ENCODE measurements around the gene C14orf93.

C14orf93 gene

GRCh38 chr14:23021889-23022442 lies 12.0 kb upstream of the C14orf93 start:
- no peak overlapping the region for H3K9ac ChIP-seq (ENCODE audit: low read depth, low read length, poor library complexity, severe bottlenecking)
- TF ChIP-seq EZH2phosphoT487 (IDR thresholded peaks at IDR 0.05; ENCODE audit: borderline replicate concordance) (no peak), CTCF (conservative IDR thresholded peaks at IDR 0.05; ENCODE audit: low read length) (no peak)
- H4K20me1 ChIP-seq (ENCODE audit: insufficient read depth, low read length, poor library complexity, severe bottlenecking), result no peaks in the 10 kb centered on the region
- H3K36me3 ChIP-seq (ENCODE audit: insufficient read depth, low read length), result no peaks in the 10 kb centered on the region; the same call in 1 of the 2 replicates
- peaks cover 15% of the 10 kb centered on the region for H3K4me1 ChIP-seq (ENCODE audit: insufficient read depth, low read length, poor library complexity, severe bottlenecking)
- H3K4me2 ChIP-seq (ENCODE audit: low read depth, low read length, poor library complexity, severe bottlenecking), result no peak overlapping the region
- H3K79me2 ChIP-seq (ENCODE audit: insufficient read depth, low read length), result no peaks in the 10 kb centered on the region
- H3K9me3 ChIP-seq (ENCODE audit: insufficient read depth, low read depth, low read length), result no peaks in the 10 kb centered on the region
- H3K4me3 ChIP-seq (ENCODE audit: low read length, poor library complexity, severe bottlenecking), result no peak overlapping the region
- no peak overlapping the region for H2AFZ ChIP-seq (ENCODE audit: low read length)
- H3K27me3 ChIP-seq (ENCODE audit: insufficient read depth, low read length, poor library complexity, severe bottlenecking), result no peaks in the 10 kb centered on the region
- H3F3A ChIP-seq (ENCODE audit: low read depth), result no peaks in the 10 kb centered on the region
- no peaks in the 10 kb centered on the region for H3K9me2 ChIP-seq (replicated peaks; ENCODE audit: low read depth, low read length)

- Histone ChIP-seq H3K9ac (ENCODE audit: low read depth, low read length, poor library complexity, severe bottlenecking) (no peak overlapping the region), H3K9me2 (replicated peaks; ENCODE audit: low read depth, low read length) (no peaks in the 10 kb centered on the region), H4K20me1 (ENCODE audit: insufficient read depth, low read length, poor library complexity, severe bottlenecking) (no peaks in the 10 kb centered on the region), H3K36me3 (ENCODE audit: insufficient read depth, low read length) (no peaks in the 10 kb centered on the region; the same call in 1 of the 2 replicates), H3K27me3 (ENCODE audit: insufficient read depth, low read length, poor library complexity, severe bottlenecking) (no peaks in the 10 kb centered on the region), H3K9me3 (ENCODE audit: insufficient read depth, low read depth, low read length) (no peaks in the 10 kb centered on the region), H3F3A (ENCODE audit: low read depth) (no peaks in the 10 kb centered on the region), H2AFZ (ENCODE audit: low read length) (no peak overlapping the region), H3K4me3 (ENCODE audit: low read length, poor library complexity, severe bottlenecking) (no peak overlapping the region), H3K4me1 (ENCODE audit: insufficient read depth, low read length, poor library complexity, severe bottlenecking) (peaks cover 15% of the 10 kb centered on the region), H3K4me2 (ENCODE audit: low read depth, low read length, poor library complexity, severe bottlenecking) (no peak overlapping the region), H3K79me2 (ENCODE audit: insufficient read depth, low read length) (no peaks in the 10 kb centered on the region)
- TF ChIP-seq CTCF (conservative IDR thresholded peaks at IDR 0.05; ENCODE audit: low read length), result no peak
- no peak for TF ChIP-seq EZH2phosphoT487 (IDR thresholded peaks at IDR 0.05; ENCODE audit: borderline replicate concordance)
Observed at GRCh38 chr14:23021434-23021833, 11.5 kb upstream of the C14orf93 start.

GRCh38 chr14:23020143-23021128 lies 10.5 kb upstream of the C14orf93 start:
- Histone ChIP-seq H3F3A (ENCODE audit: low read depth) (no peaks in the 10 kb centered on the region), H3K9ac (ENCODE audit: low read depth, low read length, poor library complexity, severe bottlenecking) (no peak overlapping the region), H3K4me2 (ENCODE audit: low read depth, low read length, poor library complexity, severe bottlenecking) (no peak overlapping the region), H3K4me3 (ENCODE audit: low read length, poor library complexity, severe bottlenecking) (no peak overlapping the region), H3K27me3 (ENCODE audit: insufficient read depth, low read length, poor library complexity, severe bottlenecking) (no peaks in the 10 kb centered on the region), H3K4me1 (ENCODE audit: insufficient read depth, low read length, poor library complexity, severe bottlenecking) (peaks cover 9% of the 10 kb centered on the region), H3K9me2 (replicated peaks; ENCODE audit: low read depth, low read length) (no peaks in the 10 kb centered on the region), H2AFZ (ENCODE audit: low read length) (no peak overlapping the region), H4K20me1 (ENCODE audit: insufficient read depth, low read length, poor library complexity, severe bottlenecking) (no peaks in the 10 kb centered on the region), H3K79me2 (ENCODE audit: insufficient read depth, low read length) (no peaks in the 10 kb centered on the region), H3K9me3 (ENCODE audit: insufficient read depth, low read depth, low read length) (no peaks in the 10 kb centered on the region), H3K36me3 (ENCODE audit: insufficient read depth, low read length) (no peaks in the 10 kb centered on the region)
- no peak for TF ChIP-seq CTCF (conservative IDR thresholded peaks at IDR 0.05; ENCODE audit: low read length)
- no peak for TF ChIP-seq EZH2phosphoT487 (IDR thresholded peaks at IDR 0.05; ENCODE audit: borderline replicate concordance)
